Activated T-helper 17 cell treated with anti-CD3 and anti-CD28 coated beads, Interleukin-2, amount 50 U/mL, for 72 hours (primary cell): ENCODE data around the gene MINDY3. TPM values are rescaled to one million over a fixed set of nuclear protein-coding genes. Genes with fewer than 3 reads are reported as not detected.
A peak's percentile ranks its signal among the peaks of the same experiment; 100 is the strongest.
"Not testable (repeated sequence)": the region's sequence is repeated elsewhere in the genome, so short reads cannot be mapped to it uniquely, and the experiment has no call there.

ENCODE experiments used
- ATAC-seq: fragments of 150-1000 bp; cut with Tn5 transposase; replicated peaks from 2 replicates; pipeline ENCODE4 v1.10.0; 2021; ENCODE audit warnings: mild to moderate bottlenecking, moderate library complexity
- H3K27ac Mint-ChIP-seq: one replicate; pipeline ENCODE4 v1.8.0; 2022; ENCODE audit warnings: mixed read lengths
- H3K27me3 Mint-ChIP-seq: one replicate; pipeline ENCODE4 v1.8.0; 2022; ENCODE audit warnings: mixed read lengths
- H3K36me3 Mint-ChIP-seq: one replicate; pipeline ENCODE4 v1.8.0; 2022; ENCODE audit warnings: low read depth, mild to moderate bottlenecking, mixed read lengths
- H3K4me1 Mint-ChIP-seq: one replicate; pipeline ENCODE4 v1.8.0; 2022; ENCODE audit warnings: mixed read lengths
- H3K4me3 Mint-ChIP-seq: one replicate; pipeline ENCODE4 v1.8.0; 2022; ENCODE audit warnings: mild to moderate bottlenecking, mixed read lengths
- H3K9me3 Mint-ChIP-seq: one replicate; pipeline ENCODE4 v1.8.0; 2022; ENCODE audit warnings: mixed read lengths
- total RNA-seq, 2 donors: library from RNA; stranded (reverse); gene quantifications; one replicate each; pipeline ENCODE4 v1.2.3, GENCODE V29; 2022

The MINDY3 gene
- total RNA-seq, 2 donors from 2014 or later = 22.0 to 23.2 TPM

DNA sequence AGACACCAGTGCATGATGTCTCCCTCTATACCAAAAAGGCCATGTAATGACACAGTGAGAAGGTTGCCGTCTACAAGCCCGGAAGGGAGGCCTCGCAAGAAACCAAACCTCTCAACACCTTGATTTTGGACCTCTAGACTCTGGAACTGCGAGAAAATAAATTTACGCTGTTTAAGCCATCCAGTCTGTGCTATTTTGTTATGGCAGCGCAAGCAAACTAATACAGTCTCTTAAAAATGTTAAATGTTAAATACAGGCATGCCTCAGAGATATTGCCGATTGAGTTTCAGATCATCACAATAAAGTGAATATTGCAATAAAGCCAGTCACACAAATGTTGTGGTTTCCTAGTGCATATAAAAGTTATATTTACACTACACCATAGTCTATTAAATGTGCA is 5.0 kb upstream of the MINDY3 start:
- Mint-ChIP-seq H3K27ac (no peak overlapping the region), H3K36me3 (peaks cover 3% of the 10 kb centered on the region), H3K27me3 (peaks cover 35% of the 10 kb centered on the region), H3K9me3 (no peaks in the 10 kb centered on the region), H3K4me3 (no peak overlapping the region), H3K4me1 (no peaks in the 10 kb centered on the region)
- no peak for ATAC-seq

DNA sequence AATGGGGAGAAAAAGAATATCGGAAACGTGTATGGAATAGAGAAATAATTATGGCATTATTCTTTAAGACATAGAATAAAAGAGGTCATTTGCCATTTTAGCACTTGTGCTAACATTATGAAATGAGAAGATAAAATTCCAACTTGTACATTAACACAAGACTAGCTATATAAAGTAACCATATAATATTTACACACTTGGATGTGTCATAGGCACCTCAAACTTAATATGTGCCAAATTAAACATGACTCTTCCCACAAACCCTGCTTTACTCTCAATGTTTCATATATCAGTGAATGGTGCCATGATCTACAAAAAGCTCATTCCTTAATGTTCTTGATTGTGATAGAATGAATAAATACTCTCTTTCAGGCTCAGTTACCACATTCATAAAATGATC is 4.1 kb upstream of the MINDY3 start:
- H3K4me3 Mint-ChIP-seq = no peak overlapping the region
- no peaks in the 10 kb centered on the region for H3K9me3 Mint-ChIP-seq
- H3K27me3 Mint-ChIP-seq = peaks cover 35% of the 10 kb centered on the region
- H3K36me3 Mint-ChIP-seq = peaks cover 12% of the 10 kb centered on the region
- no peaks in the 10 kb centered on the region for H3K4me1 Mint-ChIP-seq
- H3K27ac Mint-ChIP-seq = no peak overlapping the region
- no peak for ATAC-seq

DNA sequence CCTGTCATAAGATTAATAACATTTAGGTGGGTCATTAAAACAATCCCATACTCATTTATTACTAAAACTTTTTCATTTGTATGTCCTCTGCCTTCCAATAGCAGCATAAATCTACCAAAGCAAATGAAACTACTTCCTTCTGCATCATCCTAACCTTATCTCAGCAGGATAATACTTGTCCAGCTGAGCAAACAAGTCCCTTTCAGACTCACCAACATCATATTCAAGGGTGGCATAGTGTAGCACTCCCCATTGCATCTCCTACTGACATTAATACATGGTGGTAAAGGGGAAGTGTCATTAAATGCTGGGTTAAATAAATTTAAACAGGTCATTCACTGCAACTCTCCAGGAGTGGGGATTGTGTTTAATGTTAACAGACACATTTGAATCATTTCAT is 3.4 kb upstream of the MINDY3 start:
- H3K9me3 Mint-ChIP-seq = no peaks in the 10 kb centered on the region
- H3K27me3 Mint-ChIP-seq = peaks cover 33% of the 10 kb centered on the region
- H3K36me3 Mint-ChIP-seq = peaks cover 12% of the 10 kb centered on the region
- ATAC-seq = no peak
- no peak overlapping the region for H3K4me3 Mint-ChIP-seq
- H3K4me1 Mint-ChIP-seq = peaks cover 3% of the 10 kb centered on the region
- no peak overlapping the region for H3K27ac Mint-ChIP-seq

DNA sequence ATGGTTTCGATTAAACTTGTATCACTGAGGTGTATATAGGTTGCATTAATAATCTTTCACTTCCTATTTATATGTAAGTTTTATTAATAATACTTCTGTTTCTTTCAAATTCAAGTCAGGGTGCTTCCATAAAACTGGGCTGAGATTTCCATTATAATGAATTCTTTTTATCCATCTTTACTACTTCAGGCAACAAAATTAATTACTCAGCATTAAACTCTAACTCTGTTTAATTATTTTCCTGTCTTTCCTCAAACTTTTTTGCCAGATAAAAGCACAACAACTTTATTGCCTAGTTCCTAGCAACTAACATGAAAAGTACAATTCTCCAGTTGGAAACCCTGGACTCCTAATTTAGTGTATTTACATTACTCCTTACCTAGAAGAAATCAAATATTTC is 3.0 kb upstream of the MINDY3 start:
- no peak for ATAC-seq
- Mint-ChIP-seq H3K4me3 (no peak overlapping the region), H3K4me1 (peaks cover 5% of the 10 kb centered on the region), H3K27me3 (peaks cover 30% of the 10 kb centered on the region), H3K27ac (no peak overlapping the region), H3K9me3 (no peaks in the 10 kb centered on the region), H3K36me3 (peaks cover 12% of the 10 kb centered on the region)

DNA sequence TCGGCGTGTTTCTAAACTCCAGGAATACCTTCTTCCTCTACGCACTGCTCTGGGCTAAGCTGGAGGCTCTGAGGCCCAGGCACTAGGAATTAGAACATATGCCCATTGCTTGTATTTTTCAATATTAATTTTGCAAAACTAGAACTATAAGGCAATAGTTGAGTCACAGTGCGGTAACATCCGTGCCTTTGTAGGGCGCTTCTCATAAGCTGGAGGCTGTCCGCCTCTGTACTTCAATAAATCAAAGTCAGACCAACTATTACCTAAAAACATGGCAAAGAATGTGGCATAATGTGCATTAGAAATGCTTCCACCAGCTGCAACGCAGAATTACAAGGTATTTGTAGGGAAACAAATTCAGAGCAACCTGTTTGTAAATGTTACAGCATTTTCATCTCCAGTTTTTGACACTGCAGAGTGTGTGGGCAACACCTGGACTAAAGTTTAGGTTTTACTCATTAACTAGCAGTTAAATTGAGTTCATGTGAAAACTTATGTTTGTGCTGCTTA is 440 bp upstream of the MINDY3 start:
- peak overlapping the region; percentile 96 for H3K4me3 Mint-ChIP-seq
- no peaks in the 10 kb centered on the region for H3K9me3 Mint-ChIP-seq
- peaks cover 25% of the 10 kb centered on the region for H3K36me3 Mint-ChIP-seq
- H3K27ac Mint-ChIP-seq = peak overlapping the region; percentile 93
- peaks cover 18% of the 10 kb centered on the region for H3K4me1 Mint-ChIP-seq
- no peak for ATAC-seq
- peaks cover 17% of the 10 kb centered on the region for H3K27me3 Mint-ChIP-seq

DNA sequence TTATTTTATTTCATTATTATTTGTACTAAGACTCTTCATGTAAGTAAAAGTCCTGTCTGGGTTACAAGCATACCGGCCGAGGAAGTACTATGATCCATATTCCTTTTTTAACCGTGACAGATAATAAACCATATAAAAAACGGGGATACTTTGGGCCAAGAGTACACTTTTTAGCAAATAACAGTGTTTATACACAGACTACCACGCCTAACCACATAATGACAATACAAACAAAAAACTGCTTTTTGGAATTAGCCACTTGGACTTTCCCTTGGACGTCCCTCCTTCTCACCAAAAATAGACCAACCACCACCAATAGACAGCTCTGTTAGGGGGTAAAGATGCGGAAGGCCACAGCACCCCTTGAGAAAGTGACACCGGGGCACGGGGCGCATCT is 800 bp downstream of the MINDY3 start:
- H3K27ac Mint-ChIP-seq = peak overlapping the region; percentile 93
- no peaks in the 10 kb centered on the region for H3K9me3 Mint-ChIP-seq
- H3K27me3 Mint-ChIP-seq = peaks cover 11% of the 10 kb centered on the region
- H3K4me1 Mint-ChIP-seq = peaks cover 23% of the 10 kb centered on the region
- H3K36me3 Mint-ChIP-seq = peaks cover 34% of the 10 kb centered on the region
- H3K4me3 Mint-ChIP-seq = peak overlapping the region; percentile 96
- ATAC-seq = no peak

DNA sequence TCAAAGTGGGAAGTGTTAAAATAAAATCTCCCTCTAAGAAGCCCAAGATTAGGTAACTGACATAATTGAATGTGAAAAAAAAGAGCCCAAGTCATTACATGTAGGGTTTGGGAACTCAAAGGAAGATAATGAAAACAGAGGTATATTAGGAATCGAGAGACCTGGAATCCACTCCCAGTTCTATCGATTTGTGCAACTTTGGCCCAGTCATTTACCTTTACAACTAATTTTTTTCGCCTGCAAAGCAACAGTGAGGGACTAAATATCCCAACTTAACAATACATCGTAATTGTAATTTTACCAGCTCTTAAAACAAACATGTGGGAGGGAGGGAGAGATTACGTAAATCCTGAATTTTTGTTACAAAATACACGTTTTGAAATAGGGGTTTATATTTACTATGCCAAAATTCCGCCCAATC is 1.4 kb downstream of the MINDY3 start:
- peaks cover 40% of the 10 kb centered on the region for H3K36me3 Mint-ChIP-seq
- no peak for ATAC-seq
- H3K27me3 Mint-ChIP-seq = peaks cover 5% of the 10 kb centered on the region
- H3K4me1 Mint-ChIP-seq = peaks cover 28% of the 10 kb centered on the region
- peak overlapping the region; percentile 93 for H3K27ac Mint-ChIP-seq
- H3K9me3 Mint-ChIP-seq = no peaks in the 10 kb centered on the region
- peak overlapping the region; percentile 96 for H3K4me3 Mint-ChIP-seq

DNA sequence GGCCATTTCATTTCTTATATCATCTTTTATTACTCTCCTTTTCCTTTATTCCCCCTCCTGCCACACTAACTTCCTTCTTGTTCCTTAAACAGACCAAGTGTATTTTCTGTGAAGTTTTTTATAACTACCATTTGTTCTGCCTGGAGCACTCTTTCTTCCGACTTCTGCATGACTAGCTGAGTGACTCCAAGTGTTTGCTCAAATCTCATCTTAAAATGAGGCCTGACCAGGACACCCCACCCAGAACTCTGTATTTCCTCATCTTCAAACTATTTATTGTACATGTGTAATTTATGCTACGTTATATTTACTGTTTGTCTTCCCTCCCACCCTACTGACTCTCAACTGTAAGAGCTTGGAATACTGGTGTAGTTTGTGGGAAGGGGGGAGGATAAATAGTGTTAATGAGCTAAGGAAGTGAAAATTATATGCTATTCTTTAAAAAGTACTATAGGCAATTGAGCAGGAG is 3.2 kb downstream of the MINDY3 start:
- Mint-ChIP-seq H3K9me3 (no peaks in the 10 kb centered on the region), H3K36me3 (peaks cover 50% of the 10 kb centered on the region), H3K4me3 (peak overlapping the region; percentile 96), H3K27me3 (no peaks in the 10 kb centered on the region), H3K4me1 (peaks cover 28% of the 10 kb centered on the region), H3K27ac (no peak overlapping the region)
- ATAC-seq = no peak

DNA sequence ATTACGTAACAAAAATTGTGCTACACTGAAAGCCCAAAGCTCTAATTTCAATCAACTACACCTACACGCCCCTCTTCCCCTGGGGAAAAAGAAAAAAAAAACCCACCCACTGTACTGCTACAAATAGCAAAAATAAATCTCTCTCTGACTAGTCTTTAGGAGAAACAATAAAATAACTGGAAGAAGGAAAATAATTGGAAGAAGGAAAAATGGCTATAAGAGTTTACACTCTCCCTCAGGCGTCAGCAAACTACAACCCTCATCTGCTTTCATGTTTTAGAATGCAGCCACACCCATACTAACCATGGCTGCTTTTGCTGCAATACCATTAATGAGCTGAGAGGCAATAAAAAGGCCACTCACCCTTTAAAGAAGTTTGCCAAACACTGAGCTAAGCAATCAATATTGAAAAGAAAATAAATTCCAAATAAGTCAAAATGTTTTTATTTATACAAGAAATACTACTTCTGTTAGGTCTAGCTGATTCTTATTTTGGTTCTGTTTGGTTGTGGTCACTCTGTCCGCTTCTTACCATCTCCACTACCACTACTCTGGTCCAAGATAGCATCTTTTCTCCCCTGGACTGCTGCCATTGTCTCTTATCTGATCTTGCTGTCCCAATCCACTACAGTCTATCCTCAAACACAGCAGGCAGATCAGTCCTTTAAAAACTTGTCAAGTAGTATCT is 3.8 kb downstream of the MINDY3 start:
- H3K4me3 Mint-ChIP-seq = no peak overlapping the region
- H3K27me3 Mint-ChIP-seq = no peaks in the 10 kb centered on the region
- H3K36me3 Mint-ChIP-seq = peaks cover 54% of the 10 kb centered on the region
- ATAC-seq = no peak
- H3K9me3 Mint-ChIP-seq = peaks cover 4% of the 10 kb centered on the region
- H3K4me1 Mint-ChIP-seq = peaks cover 28% of the 10 kb centered on the region
- H3K27ac Mint-ChIP-seq = no peak overlapping the region

DNA sequence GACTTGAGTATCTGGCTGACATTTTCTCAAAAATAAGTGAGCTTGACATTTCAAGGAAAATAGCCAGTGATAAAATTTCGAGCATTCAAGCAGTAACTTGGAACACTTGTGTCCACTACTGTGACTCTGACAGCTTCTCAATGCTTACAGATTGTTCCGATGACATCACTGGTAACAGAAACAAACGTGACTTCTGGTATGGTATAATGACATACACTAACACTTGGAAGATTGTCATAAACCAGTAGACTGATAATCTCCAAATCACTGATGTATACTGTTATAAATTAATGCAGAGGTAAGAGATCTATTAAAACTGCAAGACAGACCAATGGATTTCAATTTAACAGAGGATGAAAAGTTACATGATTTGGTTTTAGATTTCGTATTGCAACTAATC is 6.5 kb downstream of the MINDY3 start:
- peaks cover 12% of the 10 kb centered on the region for H3K9me3 Mint-ChIP-seq
- H3K4me3 Mint-ChIP-seq = no peak overlapping the region
- peaks cover 59% of the 10 kb centered on the region for H3K36me3 Mint-ChIP-seq
- peaks cover 36% of the 10 kb centered on the region for H3K4me1 Mint-ChIP-seq
- no peak overlapping the region for H3K27ac Mint-ChIP-seq
- ATAC-seq = no peak
- no peaks in the 10 kb centered on the region for H3K27me3 Mint-ChIP-seq

DNA sequence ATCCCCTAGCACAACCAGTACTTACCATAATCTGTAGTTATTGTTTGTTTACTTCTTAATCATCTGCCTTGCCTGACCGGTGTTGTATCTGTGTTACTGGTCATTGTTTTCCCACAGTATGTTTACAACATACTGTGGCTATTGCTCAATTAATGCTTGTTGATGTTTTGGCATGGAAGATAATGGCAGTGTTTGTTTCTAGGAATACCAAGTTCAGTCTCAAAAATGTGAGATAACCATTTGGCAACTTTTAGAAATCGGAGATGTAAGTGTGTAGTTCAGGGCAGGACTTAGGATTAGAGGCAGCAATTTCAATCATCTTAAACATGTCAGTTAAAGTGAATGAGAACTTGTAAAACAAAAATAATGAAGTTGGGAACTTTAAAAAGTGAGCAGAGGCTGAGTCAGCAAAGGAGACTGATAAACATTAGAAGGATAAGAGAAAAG is 8.2 kb downstream of the MINDY3 start:
- Mint-ChIP-seq H3K27me3 (no peaks in the 10 kb centered on the region), H3K4me3 (no peak overlapping the region), H3K36me3 (peaks cover 65% of the 10 kb centered on the region), H3K4me1 (peaks cover 30% of the 10 kb centered on the region), H3K9me3 (peaks cover 12% of the 10 kb centered on the region), H3K27ac (no peak overlapping the region)
- ATAC-seq = no peak

DNA sequence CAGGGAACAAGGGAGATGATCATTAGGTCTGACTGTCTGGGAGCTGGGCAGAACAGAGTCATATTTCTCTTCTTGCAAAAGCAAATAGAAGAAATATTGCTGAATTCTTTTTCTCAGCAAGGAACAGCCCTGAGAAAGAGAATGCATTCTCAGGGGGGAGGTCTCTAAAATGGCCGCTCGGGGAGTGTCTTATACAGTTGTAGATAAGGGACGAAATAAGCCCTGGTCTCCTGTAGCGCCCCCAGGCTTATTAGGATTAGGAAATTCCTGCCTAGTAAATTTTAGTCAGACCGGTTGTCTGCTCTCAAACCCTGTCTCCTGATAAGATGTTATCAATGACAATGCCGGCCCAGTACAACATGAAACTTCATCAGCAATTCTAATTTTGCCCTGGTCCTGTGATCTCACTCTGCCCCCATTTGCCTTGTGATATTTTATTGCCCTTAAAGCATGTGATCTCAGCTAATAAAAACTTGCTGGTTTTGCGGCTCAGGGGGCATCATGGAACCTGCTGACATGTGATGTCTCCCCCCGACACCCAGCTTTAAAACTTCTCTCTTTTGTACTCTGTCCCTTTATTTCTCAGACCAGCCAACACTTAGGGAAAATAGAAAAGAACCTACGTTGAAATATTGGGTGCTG is 9.8 kb downstream of the MINDY3 start:
- H3K36me3 Mint-ChIP-seq = peaks cover 60% of the 10 kb centered on the region
- not testable (repeated sequence) for H3K27me3 Mint-ChIP-seq

DNA sequence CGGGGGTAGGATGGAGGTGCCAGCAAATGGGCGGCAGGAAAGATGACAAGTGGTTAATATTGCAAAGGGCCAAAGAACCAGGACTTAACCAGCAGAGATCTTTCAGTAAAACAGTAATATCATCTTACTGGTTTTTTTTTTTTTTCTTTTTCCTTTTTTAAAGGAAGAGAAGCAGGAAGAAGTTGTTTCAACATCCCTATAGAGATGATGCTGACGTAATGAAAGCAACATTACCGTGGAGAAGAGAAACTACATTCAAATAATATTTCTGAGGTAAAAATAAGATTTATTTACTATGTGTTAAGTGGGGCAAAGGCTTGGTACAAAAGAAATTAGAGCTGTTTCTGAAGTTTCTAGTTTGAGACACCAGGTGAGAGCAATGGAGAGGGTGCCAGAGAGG is 11.0 kb downstream of the MINDY3 start:
- ATAC-seq = no peak
- no peaks in the 10 kb centered on the region for H3K27me3 Mint-ChIP-seq
- H3K36me3 Mint-ChIP-seq = peaks cover 49% of the 10 kb centered on the region
- no peak overlapping the region for H3K4me3 Mint-ChIP-seq
- H3K9me3 Mint-ChIP-seq = peaks cover 12% of the 10 kb centered on the region
- no peak overlapping the region for H3K27ac Mint-ChIP-seq
- peaks cover 14% of the 10 kb centered on the region for H3K4me1 Mint-ChIP-seq

More for the DNA sequence above, 9.8 kb downstream of the MINDY3 start:
- Mint-ChIP-seq H3K4me1 (peaks cover 20% of the 10 kb centered on the region), H3K9me3 (peaks cover 12% of the 10 kb centered on the region)
- not testable (repeated sequence) for H3K27ac Mint-ChIP-seq, H3K4me3 Mint-ChIP-seq, ATAC-seq

DNA sequence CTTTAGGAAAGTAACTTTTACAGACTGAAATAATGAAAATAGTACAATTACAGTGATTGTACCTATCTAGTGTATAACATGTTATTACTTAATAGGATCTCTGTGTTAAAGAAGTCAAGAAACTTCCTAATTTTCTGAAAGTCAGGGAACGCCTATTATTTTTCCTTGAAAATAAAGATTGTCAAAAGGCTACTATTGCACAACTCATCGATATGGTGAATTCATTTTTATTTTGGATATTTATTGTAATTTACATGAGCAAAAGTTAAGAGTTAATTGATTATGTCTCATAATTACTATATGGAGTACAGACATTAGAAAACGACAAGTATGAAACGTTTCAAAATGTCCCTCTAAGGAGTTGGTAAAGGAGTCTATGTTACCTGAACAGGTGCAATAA is 12.8 kb downstream of the MINDY3 start:
- no peak for ATAC-seq
- H3K36me3 Mint-ChIP-seq = peaks cover 51% of the 10 kb centered on the region
- peaks cover 12% of the 10 kb centered on the region for H3K9me3 Mint-ChIP-seq
- H3K4me3 Mint-ChIP-seq = no peak overlapping the region
- H3K4me1 Mint-ChIP-seq = peaks cover 10% of the 10 kb centered on the region
- no peaks in the 10 kb centered on the region for H3K27me3 Mint-ChIP-seq
- no peak overlapping the region for H3K27ac Mint-ChIP-seq

DNA sequence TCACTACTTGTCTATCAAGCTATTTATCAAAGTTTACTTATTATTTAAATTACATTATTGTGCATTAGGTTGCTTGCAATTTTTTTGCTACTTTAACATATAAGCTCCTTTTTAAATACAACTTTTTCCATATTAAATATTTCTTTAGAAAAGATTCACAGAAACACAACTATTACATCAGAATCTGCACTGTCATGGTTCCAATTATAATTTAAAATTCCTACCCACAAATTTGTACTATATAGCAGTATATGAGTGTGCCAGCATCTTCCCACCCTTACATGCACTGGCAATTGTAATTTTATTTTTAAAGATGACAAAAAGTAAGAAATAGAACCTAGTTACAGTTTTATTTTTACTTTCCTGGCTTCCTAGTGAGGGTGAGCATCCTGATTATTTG is 15.8 kb downstream of the MINDY3 start:
- Mint-ChIP-seq H3K27ac (no peak overlapping the region), H3K4me3 (no peak overlapping the region), H3K36me3 (peaks cover 50% of the 10 kb centered on the region), H3K27me3 (no peaks in the 10 kb centered on the region), H3K4me1 (peaks cover 4% of the 10 kb centered on the region), H3K9me3 (no peaks in the 10 kb centered on the region)
- ATAC-seq = no peak
